K562 (cell line): Measurements from ENCODE around the gene CCR7. TPM values are rescaled to one million over a fixed set of nuclear protein-coding genes. Genes with fewer than 3 reads are reported as not detected.

Source experiments
- ATAC-seq: fragments of 200-7000 bp; cut with Tn5 transposase; 3 replicates; pipeline ENCODE4 v1.9.1; 2020; ENCODE audit warnings: moderate library complexity
- BruUV-seq: library from RNA; stranded (reverse); fragments of 400-500 nt; replicated peaks from 2 replicates; lab custom pipeline; 2021; lab: Mats Ljungman, UMichigan
- CTCF ChIA-PET: fragments of 300-600 bp; formaldehyde crosslinking; extraction: SDS; loops from one replicate; lab custom pipeline; 2021; ENCODE audit warnings: low intra/inter-chr PET ratio; lab: Yijun Ruan, JAX
- POLR2A ChIA-PET: fragments of 300-600, 350-650 bp; sonication (Branson Sonifier 250); formaldehyde crosslinking; extraction: SDS; loops from one replicate; lab custom pipeline; 2021; ENCODE audit warnings: antibody characterized with exemption, inconsistent platforms; lab: Yijun Ruan, JAX
- DNase-seq, 4 experiments: peaks; one replicate each; pipeline versions ENCODE4 v3.0.0 to v3.0.0-alpha.2; 2011 to 2018; ENCODE audit warnings: low spot score in 3 of 4, mixed read lengths in 3 of 4; ENCODE audit errors: extremely low read depth in 1 of 4
- FAIRE-seq: peaks from 2 replicates; lab custom pipeline; 2011; peaks lifted over from hg19 to GRCh38; lab: Jason Lieb, UNC
- H2AFZ ChIP-seq: 2 replicates; pipeline ENCODE4 v1.6.0; 2011; ENCODE audit warnings: low read depth, low read length, control low read depth, inconsistent platforms
- H3K27ac ChIP-seq: fragments of 200-600 bp; 3 replicates; pipeline ENCODE4 v1.8.0; 2011; ENCODE audit warnings: low read depth, mild to moderate bottlenecking, control low read depth, inconsistent platforms, low read length, moderate library complexity, mixed read lengths; ENCODE audit errors: extremely low read depth
- H3K27me3 ChIP-seq, 2 experiments: fragments of 300-600 bp in 1 of 2; 2 replicates in 1 of 2; 3 replicates in 1 of 2; pipeline versions ENCODE4 v1.6.0 to v1.8.0; 2011; ENCODE audit warnings: inconsistent platforms in 2 of 2, low read length in 2 of 2, mild to moderate bottlenecking in 1 of 2, mixed read lengths in 1 of 2, moderate library complexity in 1 of 2; ENCODE audit not compliant: control insufficient read depth in 2 of 2, insufficient read depth in 2 of 2
- H3K36me3 ChIP-seq: fragments of 300-600 bp; 3 replicates; pipeline ENCODE4 v1.8.0; 2011; ENCODE audit warnings: mild to moderate bottlenecking, low read length, inconsistent platforms; ENCODE audit not compliant: control insufficient read depth, insufficient read depth
- H3K4me1 ChIP-seq, 2 experiments: fragments of 200-600 bp in 1 of 2; replicated peaks in 1 of 2; 2 replicates in 1 of 2; 3 replicates in 1 of 2; pipeline versions ENCODE4 v1.5.1 to v1.8.0; 2011; ENCODE audit warnings: inconsistent platforms in 2 of 2, low read length in 2 of 2, mild to moderate bottlenecking in 1 of 2, mixed read lengths in 1 of 2, moderate library complexity in 1 of 2; ENCODE audit not compliant: control insufficient read depth in 2 of 2, insufficient read depth in 2 of 2
- H3K4me2 ChIP-seq: 2 replicates; pipeline ENCODE4 v1.6.1; 2011; ENCODE audit warnings: low read length, control low read depth, inconsistent platforms, mixed read lengths; ENCODE audit not compliant: insufficient read depth
- H3K4me3 ChIP-seq: fragments of 200-600 bp; sonication (generic), shearing (Covaris generic); 2 replicates; pipeline ENCODE4 v1.5.1; 2016; ENCODE audit warnings: control low read depth, inconsistent platforms
- H3K79me2 ChIP-seq: fragments of 200-600 bp; 3 replicates; pipeline ENCODE4 v1.8.0; 2011; ENCODE audit warnings: low read length, inconsistent platforms; ENCODE audit not compliant: control insufficient read depth, insufficient read depth
- H3K9ac ChIP-seq, 2 experiments: 2 replicates each; pipeline versions ENCODE4 v1.6.0 to v1.6.1; 2011; ENCODE audit warnings: low read depth in 2 of 2, low read length in 2 of 2, control low read depth in 1 of 2, inconsistent platforms in 1 of 2, mild to moderate bottlenecking in 1 of 2, mixed read lengths in 1 of 2; ENCODE audit not compliant: insufficient read depth in 1 of 2
- H3K9me1 ChIP-seq: one replicate; pipeline ENCODE4 v1.6.0; 2011; ENCODE audit warnings: inconsistent platforms, mild to moderate bottlenecking, low read length, moderate library complexity; ENCODE audit not compliant: control insufficient read depth, insufficient read depth
- H3K9me3 ChIP-seq: replicated peaks from 2 replicates; pipeline ENCODE4 v1.5.1; 2011; ENCODE audit warnings: low read depth, low read length, inconsistent platforms; ENCODE audit not compliant: control insufficient read depth, insufficient read depth
- H4K20me1 ChIP-seq: replicated peaks from 2 replicates; pipeline ENCODE4 v1.6.1; 2011; ENCODE audit warnings: low read length, inconsistent platforms, mixed read lengths; ENCODE audit not compliant: control insufficient read depth, insufficient read depth
- CBFA2T2 ChIP-seq: fragments of 450-650 bp; conservative IDR thresholded peaks from 2 replicates; pipeline ENCODE4 v1.6.1; 2017; ENCODE audit warnings: mild to moderate bottlenecking
- CC2D1A ChIP-seq: fragments of 450-650 bp; IDR thresholded peaks from 2 replicates; pipeline ENCODE4 v1.6.1; 2017; ENCODE audit warnings: mild to moderate bottlenecking
- E2F3 ChIP-seq: fragments of 250-450 bp; sonication (Bioruptor Pico); IDR thresholded peaks from 2 replicates; pipeline ENCODE4 v1.4.0; 2020; ENCODE audit warnings: mild to moderate bottlenecking
- ESRRA ChIP-seq: fragments of 450-650 bp; IDR thresholded peaks from 2 replicates; pipeline ENCODE4 v1.6.1; 2014; ENCODE audit warnings: low read depth, mild to moderate bottlenecking, moderate library complexity, borderline replicate concordance
- TAL1 ChIP-seq: fragments of 450-650 bp; IDR thresholded peaks from 2 replicates; pipeline ENCODE4 v1.6.1; 2016; ENCODE audit warnings: mild to moderate bottlenecking
- WGBS: fragments of 100-300 bp; shearing (Covaris generic); methylation state at CpG from one replicate; pipeline ENCODE4 v1.1.6; 2016; ENCODE audit warnings: low coverage, mixed read lengths; ENCODE audit not compliant: insufficient coverage; ENCODE audit errors: missing lambda C conversion rate; 5-methylcytosine and 5-hydroxymethylcytosine counted together
- in situ Hi-C: fragments of 300-500 bp; cut with MboI; formaldehyde crosslinking; loops from 4 replicates; pipeline ENCODE4 v1.15.0; 2018; ENCODE audit warnings: inconsistent platforms, mixed read lengths
- intact Hi-C: fragments of 100-400 bp; cut with micrococcal nuclease; formaldehyde crosslinking; loops from 2 replicates; pipeline ENCODE4 v1.14.2; 2022
- polyA plus RNA-seq, 8 experiments: library from polyadenylated mRNA; depleted of rRNA in 4 of 8; stranded (reverse) in 5 of 8; unstranded in 3 of 8; fragments of >200 nt; fragmentation: Nextera tagmentation in 2 of 8; fragmentation: Illumina TruSeq in 1 of 8; extraction: Ambion mirVana in 2 of 8; extraction: Trizol in 1 of 8; gene quantifications; 2 replicates each; pipeline versions ENCODE4 v1.2.1 to v1.2.3, GENCODE V29; 2011 to 2014; ENCODE audit warnings: inconsistent platforms in 1 of 8, missing spikeins in 1 of 8
- total RNA-seq, 7 experiments: library from RNA; depleted of rRNA in 6 of 7; stranded (reverse); fragments of >200 nt in 6 of 7; fragmentation: Illumina TruSeq in 2 of 7; extraction: Trizol in 2 of 7; gene quantifications; 2 replicates each; pipeline versions ENCODE4 v1.2.1 to v1.2.3, GENCODE V29; 2011 to 2021; ENCODE audit warnings: low replicate concordance in 1 of 7
- TF ChIP-seq, protein P1 (sequence below), 2 experiments: fragments of 450-650 bp in 1 of 2; sonication (generic) in 1 of 2; formaldehyde crosslinking in 1 of 2; IDR thresholded peaks; 2 replicates each; pipeline versions ENCODE4 v1.7.1 to v1.9.0; 2016 to 2022; ENCODE audit warnings: inconsistent platforms in 1 of 2, mild to moderate bottlenecking in 1 of 2, missing genetic modification reagents in 1 of 2
- TF ChIP-seq, protein P2 (sequence below): fragments of 450-650 bp; IDR thresholded peaks from 2 replicates; pipeline ENCODE4 v1.6.1; 2017; ENCODE audit warnings: antibody characterized with exemption
- TF ChIP-seq, protein P3 (sequence below): fragments of 450-650 bp; conservative IDR thresholded peaks from 2 replicates; pipeline ENCODE4 v1.6.1; 2016; ENCODE audit warnings: missing genetic modification characterization, low read depth, mild to moderate bottlenecking, missing compliant biosample characterization, moderate library complexity

CCR7 gene
- total and polyA plus RNA-seq, 9 of the 15 experiments (the other 6 are each of a cell fraction or from before 2014, with no cell fraction given): 0.14 to 1.4 (median 0.56) TPM

DNA sequence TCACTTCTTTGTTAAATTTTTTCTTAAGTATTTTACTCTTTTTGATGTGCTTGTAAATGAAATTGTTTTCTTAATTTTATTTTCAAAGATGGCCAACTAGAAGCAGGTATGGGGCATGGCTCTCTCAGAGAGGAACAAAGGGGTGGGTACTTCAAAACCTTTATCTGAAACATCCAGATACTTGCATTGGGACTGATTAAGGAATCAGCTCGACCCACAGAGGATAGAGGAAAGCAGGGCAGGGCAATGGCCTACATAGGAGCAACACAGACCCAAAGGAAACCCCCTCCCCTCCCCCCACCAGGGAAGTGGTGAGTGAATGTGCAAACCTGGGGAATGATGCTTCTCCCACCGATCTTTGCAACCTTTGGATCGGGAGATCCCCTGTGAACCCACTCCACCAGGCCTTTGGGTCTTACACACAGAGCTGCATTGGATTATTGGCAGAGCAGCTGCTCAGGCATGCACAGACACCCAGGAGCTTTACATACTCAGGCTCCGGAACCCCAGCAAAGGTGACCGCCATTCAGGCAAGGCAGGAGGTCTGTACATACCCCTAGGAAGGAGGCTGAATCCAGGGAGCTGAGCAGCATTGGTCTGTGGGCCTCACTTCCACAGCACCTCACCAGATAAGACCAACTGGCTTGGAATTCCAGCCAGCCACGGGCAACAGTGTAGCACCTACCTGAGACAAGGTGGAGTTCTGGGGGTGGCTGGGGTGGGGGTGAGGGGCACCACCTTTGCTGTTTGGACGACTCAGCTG, 3.0 kb upstream of the CCR7 start:
- no peak for ATAC-seq
- peak in 2 of 4 experiments; percentile 7 to 42 for DNase-seq
- FAIRE-seq: no peak
- no peak overlapping the region for H3K4me3 ChIP-seq
- intact Hi-C loops (no loop called here), in situ Hi-C loops (no loop called here)
- peaks cover 0 to 5% of the 10 kb centered on the region in 2 experiments; a peak in 1 of 5 replicates for H3K27me3 ChIP-seq
- CTCF ChIA-PET: no interaction called here
- no TSS peak for BruUV-seq
- peaks cover 7 to 8% of the 10 kb centered on the region in 2 experiments; a peak in 3 of 5 replicates for H3K4me1 ChIP-seq
- peaks cover 6% of the 10 kb centered on the region for H3K9me3 ChIP-seq
- H2AFZ ChIP-seq: no peak overlapping the region
- H4K20me1 ChIP-seq: no peaks in the 10 kb centered on the region
- H3K9me1 ChIP-seq: no peaks in the 10 kb centered on the region
- POLR2A ChIA-PET: interaction anchor here (0.6 to 1.3 kb wide), 2 partner anchors 9 to 202 kb away, joined by 3 to 4 read pairs; no protein-coding TSS in a partner anchor
- H3K79me2 ChIP-seq: no peaks in the 10 kb centered on the region
- 13% methylated on average over 7 of the region's 7 CpGs for WGBS
- no peak overlapping the region for H3K4me2 ChIP-seq
- no peaks in the 10 kb centered on the region for H3K36me3 ChIP-seq
- H3K27ac ChIP-seq: no peak overlapping the region
- H3K9ac ChIP-seq: no peak overlapping the region
- TF ChIP-seq, protein P1, sequence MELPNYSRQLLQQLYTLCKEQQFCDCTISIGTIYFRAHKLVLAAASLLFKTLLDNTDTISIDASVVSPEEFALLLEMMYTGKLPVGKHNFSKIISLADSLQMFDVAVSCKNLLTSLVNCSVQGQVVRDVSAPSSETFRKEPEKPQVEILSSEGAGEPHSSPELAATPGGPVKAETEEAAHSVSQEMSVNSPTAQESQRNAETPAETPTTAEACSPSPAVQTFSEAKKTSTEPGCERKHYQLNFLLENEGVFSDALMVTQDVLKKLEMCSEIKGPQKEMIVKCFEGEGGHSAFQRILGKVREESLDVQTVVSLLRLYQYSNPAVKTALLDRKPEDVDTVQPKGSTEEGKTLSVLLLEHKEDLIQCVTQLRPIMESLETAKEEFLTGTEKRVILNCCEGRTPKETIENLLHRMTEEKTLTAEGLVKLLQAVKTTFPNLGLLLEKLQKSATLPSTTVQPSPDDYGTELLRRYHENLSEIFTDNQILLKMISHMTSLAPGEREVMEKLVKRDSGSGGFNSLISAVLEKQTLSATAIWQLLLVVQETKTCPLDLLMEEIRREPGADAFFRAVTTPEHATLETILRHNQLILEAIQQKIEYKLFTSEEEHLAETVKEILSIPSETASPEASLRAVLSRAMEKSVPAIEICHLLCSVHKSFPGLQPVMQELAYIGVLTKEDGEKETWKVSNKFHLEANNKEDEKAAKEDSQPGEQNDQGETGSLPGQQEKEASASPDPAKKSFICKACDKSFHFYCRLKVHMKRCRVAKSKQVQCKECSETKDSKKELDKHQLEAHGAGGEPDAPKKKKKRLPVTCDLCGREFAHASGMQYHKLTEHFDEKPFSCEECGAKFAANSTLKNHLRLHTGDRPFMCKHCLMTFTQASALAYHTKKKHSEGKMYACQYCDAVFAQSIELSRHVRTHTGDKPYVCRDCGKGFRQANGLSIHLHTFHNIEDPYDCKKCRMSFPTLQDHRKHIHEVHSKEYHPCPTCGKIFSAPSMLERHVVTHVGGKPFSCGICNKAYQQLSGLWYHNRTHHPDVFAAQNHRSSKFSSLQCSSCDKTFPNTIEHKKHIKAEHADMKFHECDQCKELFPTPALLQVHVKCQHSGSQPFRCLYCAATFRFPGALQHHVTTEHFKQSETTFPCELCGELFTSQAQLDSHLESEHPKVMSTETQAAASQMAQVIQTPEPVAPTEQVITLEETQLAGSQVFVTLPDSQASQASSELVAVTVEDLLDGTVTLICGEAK (IDR thresholded peaks at IDR 0.05): no peak
- TF ChIP-seq, protein P1 (CRISPR knock-in tag; IDR thresholded peaks at IDR 0.05): no peak
- TF ChIP-seq E2F3 (CRISPR knock-in tag) (no peak), ESRRA (no peak), TAL1 (peak; percentile 34; the same call in 1 of the 2 replicates), CBFA2T2 (peak; percentile 29; the same call in 1 of the 2 replicates), CC2D1A (peak; percentile 42; the same call in 1 of the 2 replicates)
- TF ChIP-seq, protein P2, sequence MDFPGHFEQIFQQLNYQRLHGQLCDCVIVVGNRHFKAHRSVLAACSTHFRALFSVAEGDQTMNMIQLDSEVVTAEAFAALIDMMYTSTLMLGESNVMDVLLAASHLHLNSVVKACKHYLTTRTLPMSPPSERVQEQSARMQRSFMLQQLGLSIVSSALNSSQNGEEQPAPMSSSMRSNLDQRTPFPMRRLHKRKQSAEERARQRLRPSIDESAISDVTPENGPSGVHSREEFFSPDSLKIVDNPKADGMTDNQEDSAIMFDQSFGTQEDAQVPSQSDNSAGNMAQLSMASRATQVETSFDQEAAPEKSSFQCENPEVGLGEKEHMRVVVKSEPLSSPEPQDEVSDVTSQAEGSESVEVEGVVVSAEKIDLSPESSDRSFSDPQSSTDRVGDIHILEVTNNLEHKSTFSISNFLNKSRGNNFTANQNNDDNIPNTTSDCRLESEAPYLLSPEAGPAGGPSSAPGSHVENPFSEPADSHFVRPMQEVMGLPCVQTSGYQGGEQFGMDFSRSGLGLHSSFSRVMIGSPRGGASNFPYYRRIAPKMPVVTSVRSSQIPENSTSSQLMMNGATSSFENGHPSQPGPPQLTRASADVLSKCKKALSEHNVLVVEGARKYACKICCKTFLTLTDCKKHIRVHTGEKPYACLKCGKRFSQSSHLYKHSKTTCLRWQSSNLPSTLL: 0 out of 2 replicates have a peak, but pooled peaks have one; percentile 48
- TF ChIP-seq, protein P3, sequence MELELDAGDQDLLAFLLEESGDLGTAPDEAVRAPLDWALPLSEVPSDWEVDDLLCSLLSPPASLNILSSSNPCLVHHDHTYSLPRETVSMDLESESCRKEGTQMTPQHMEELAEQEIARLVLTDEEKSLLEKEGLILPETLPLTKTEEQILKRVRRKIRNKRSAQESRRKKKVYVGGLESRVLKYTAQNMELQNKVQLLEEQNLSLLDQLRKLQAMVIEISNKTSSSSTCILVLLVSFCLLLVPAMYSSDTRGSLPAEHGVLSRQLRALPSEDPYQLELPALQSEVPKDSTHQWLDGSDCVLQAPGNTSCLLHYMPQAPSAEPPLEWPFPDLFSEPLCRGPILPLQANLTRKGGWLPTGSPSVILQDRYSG: no peak
